Muscle of back (tissue), 11 donors: ENCODE data around the gene PITX2. TPM values are rescaled to one million over a fixed set of nuclear protein-coding genes. Genes with fewer than 3 reads are reported as not detected.

ENCODE experiments used
- DNase-seq, 3 donors: peaks; one replicate each; pipeline versions ENCODE4 v3.0.0 to v3.0.0-alpha.2; 2013
- polyA plus RNA-seq, 10 donors: library from polyadenylated mRNA; unstranded; fragments of 120-200 nt; gene quantifications; one replicate each; pipeline ENCODE4 v1.2.1, GENCODE V29; 2013; ENCODE audit not compliant: insufficient read length in 10 of 10

The PITX2 gene
- polyA plus RNA-seq, 10 donors: 28.6 to 56.7 (median 38.8) TPM

- no peak for DNase-seq
These were observed 2.8 kb upstream of the PITX2 start for GRCh38 chr4:110625576-110626257.

GRCh38 chr4:110624904-110625494 lies 2.1 kb upstream of the PITX2 start:
- DNase-seq: peak in 1 of 3 donors; percentile 17

GRCh38 chr4:110624398-110624780 lies 1.5 kb upstream of the PITX2 start:
- peak in 1 of 3 donors; percentile 21 for DNase-seq

GRCh38 chr4:110623718-110624397 lies 981 bp upstream of the PITX2 start:
- DNase-seq: peak in 1 of 3 donors; percentile 44

GRCh38 chr4:110621839-110622751 lies 782 bp downstream of the PITX2 start:
- DNase-seq: peak in 1 of 3 donors; percentile 72

- DNase-seq: peak in 2 of 3 donors; percentile 26 to 50
These were observed 1.5 kb downstream of the PITX2 start for GRCh38 chr4:110621328-110621812.

- DNase-seq: peak in 2 of 3 donors; percentile 41 to 82
These were observed 2.1 kb downstream of the PITX2 start for GRCh38 chr4:110620691-110621327.

- no peak for DNase-seq
These were observed 2.6 kb downstream of the PITX2 start for GRCh38 chr4:110620322-110620690.

- DNase-seq: peak in 2 of 3 donors; percentile 40 to 70
These were observed 3.2 kb downstream of the PITX2 start for GRCh38 chr4:110619463-110620247.

GRCh38 chr4:110618581-110619462 lies 4.1 kb downstream of the PITX2 start:
- peak in 1 of 3 donors; percentile 27 for DNase-seq

GRCh38 chr4:110617646-110618580 lies 5.0 kb downstream of the PITX2 start:
- DNase-seq: peak; percentile 38 to 54 (median 53)

- DNase-seq: peak in 1 of 3 donors; percentile 41
These were observed 5.7 kb downstream of the PITX2 start for GRCh38 chr4:110617075-110617640.

- DNase-seq: peak in 1 of 3 donors; percentile 61
These were observed 6.4 kb downstream of the PITX2 start for GRCh38 chr4:110616238-110617074.

- DNase-seq: peak in 1 of 3 donors; percentile 54
These were observed 7.3 kb downstream of the PITX2 start for GRCh38 chr4:110615353-110616237.

GRCh38 chr4:110614976-110615352 lies 7.9 kb downstream of the PITX2 start:
- no peak for DNase-seq
